Ureter (tissue), 1 donor: ENCODE measurements around the gene CD4. TPM values are rescaled to one million over a fixed set of nuclear protein-coding genes. Genes with fewer than 3 reads are reported as not detected.

Experiments used
- DNase-seq: peaks from one replicate; pipeline ENCODE4 v3.0.0-alpha.2; 2020; ENCODE audit warnings: low spot score
- total RNA-seq: library from RNA; stranded (reverse); gene quantifications from one replicate; pipeline ENCODE4 v1.2.4, GENCODE V29; 2023
- donor health status: DM: yes; HTN: yes; CAD: no.

The CD4 gene
- total RNA-seq, 1 donor from 2014 or later, result 18.0 TPM

- DNase-seq, result no peak
Observed at GRCh38 chr12:6813363-6813762, 24.0 kb downstream of the CD4 start.

- no peak for DNase-seq
Observed at GRCh38 chr12:6816598-6816997, 27.3 kb downstream of the CD4 start.

GRCh38 chr12:6817098-6817497 is 27.8 kb downstream of the CD4 start:
- DNase-seq, result no peak

DNA sequence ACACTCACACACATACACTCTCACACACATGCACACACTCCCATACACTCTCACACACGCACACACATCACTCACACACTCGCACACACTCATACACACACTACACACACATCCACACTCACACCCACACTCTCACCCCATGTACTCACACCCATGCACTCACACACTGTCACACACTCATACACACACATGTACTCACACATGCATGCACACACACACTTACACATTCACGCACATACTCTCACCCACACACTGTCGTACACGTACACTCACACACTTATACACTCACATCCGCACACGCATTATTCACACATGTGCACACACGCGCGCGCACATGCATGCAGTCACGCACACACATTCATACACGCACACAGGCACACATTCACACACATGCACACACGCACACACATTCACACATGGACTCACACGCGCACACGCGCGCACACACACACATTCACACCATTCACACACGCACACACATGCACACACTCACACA is 28.4 kb downstream of the CD4 start:
- no peak for DNase-seq

DNA sequence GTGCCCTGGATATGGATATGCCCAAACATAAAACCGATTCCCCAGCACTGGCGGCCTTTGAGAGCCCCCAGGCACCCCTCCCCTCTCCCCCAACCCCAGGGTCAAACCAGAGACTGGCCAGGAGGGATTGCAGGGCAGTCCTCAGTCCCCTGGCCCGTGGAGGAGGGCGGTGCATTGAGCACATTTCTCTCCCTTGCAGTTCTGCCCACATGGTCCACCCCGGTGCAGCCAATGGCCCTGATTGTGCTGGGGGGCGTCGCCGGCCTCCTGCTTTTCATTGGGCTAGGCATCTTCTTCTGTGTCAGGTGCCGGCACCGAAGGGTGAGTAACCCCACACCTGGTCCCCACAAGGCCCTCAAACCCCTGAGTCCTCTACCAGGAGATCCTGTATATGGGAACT is 28.9 kb downstream of the CD4 start:
- no peak for DNase-seq

DNA sequence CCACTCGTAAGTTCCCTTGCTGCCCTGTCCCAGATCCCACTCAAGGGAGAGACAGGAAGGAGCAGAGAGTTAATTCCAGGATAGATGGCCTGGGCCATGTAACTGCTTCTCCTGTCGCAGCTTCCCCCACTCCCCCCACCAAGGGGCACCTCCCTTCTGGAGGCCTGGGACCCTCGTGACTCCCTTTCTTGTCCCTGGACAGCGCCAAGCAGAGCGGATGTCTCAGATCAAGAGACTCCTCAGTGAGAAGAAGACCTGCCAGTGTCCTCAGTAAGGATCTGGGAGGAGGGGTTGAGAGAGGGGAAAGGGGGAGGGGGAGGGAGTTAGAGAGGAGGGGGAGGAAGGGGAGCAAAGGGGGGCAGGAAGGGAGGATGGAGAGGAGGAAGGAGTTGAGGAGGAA is 29.3 kb downstream of the CD4 start:
- DNase-seq, result no peak

- DNase-seq, result no peak
Observed at GRCh38 chr12:6819106-6820030, 30.0 kb downstream of the CD4 start.

DNA sequence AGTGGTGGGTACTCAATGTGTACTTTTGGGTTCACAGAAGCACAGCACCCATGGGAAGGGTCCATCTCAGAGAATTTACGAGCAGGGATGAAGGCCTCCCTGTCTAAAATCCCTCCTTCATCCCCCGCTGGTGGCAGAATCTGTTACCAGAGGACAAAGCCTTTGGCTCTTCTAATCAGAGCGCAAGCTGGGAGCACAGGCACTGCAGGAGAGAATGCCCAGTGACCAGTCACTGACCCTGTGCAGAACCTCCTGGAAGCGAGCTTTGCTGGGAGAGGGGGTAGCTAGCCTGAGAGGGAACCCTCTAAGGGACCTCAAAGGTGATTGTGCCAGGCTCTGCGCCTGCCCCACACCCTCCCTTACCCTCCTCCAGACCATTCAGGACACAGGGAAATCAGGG is 30.8 kb downstream of the CD4 start:
- DNase-seq, result no peak

DNA sequence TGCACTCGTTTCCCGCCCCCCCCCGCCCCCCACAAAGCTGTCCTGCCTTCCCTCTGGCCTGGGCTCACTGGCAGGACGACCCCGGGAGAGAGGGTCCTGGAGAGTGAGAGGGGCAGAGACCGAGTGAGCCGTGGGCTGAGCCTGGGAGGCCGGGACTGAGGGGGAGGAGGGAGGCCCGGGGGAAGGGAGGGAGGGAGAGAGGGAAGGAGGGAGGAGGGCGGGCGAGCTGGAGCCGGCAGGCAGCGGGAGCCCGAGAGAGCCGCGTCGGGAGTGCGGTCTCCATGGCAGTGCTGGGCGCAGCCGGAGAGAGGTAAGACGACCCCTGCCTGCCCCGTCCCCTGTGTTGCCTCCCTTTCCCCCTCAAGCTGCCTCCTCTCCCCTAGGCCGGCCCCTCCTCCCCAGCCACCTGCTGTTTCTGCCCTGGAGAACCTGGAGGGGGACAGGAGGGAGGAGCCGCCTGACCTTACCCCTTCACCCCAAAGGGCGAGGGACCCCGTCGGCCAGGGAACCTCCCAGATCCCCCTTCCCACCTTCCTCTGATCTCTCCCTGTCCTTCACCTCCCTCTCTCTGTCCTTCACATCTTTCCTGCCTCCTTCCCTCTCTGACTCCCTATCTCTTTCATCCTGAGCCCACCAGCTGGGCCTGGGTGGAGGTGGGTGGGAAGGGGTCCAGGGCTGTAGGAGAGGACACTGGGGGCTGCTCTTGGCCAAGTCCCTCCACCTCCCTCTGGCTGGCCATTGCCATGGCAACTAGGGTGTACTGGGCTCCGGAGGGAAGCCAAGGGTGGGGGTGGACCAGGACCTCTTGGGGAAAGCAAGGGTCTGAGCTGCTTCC is 32.5 kb downstream of the CD4 start, which contains the start of gene GPR162:
Gene GPR162, plus strand, starts transcription at position 231 of the 835 bp plus-strand sequence. CDS start 2,078 bp downstream, outside the sequence.
- DNase-seq, result no peak

DNA sequence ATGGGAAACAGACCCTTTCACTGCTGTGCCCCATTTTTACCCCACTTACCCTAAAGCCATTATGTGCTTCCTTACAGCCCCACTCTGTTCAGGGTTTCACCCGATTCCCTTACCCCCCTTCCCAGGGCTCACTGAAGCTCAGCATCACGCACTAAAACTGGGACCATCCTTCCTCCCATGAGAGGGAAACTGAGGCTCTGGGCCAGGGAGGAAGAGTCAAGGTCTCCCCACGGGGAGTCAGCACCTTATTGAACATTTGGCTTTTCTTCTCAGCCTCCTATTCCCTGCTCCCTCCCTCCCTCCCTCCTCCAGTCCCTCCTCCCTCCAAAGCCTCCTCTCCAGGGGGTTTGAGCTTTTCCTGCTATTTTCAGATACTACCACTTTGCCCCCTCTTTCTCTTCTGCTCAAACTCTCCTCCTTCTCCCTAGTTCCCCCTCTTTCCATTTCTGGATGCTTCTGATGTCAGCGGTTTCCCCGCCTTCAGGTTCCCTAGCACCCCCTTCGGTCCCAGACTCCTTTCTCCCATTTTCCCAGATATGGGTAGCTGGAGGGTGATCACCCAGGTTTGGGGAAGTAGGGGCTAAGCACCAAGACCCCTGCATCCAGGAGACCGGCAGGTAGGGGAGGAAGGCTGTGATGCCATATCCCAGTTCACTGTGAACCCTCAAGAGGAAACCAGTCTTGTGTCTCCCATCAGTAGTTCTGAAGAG is 33.3 kb downstream of the CD4 start:
- no peak for DNase-seq

GRCh38 chr12:6823182-6824084 is 34.1 kb downstream of the CD4 start:
- DNase-seq, result no peak

- no peak for DNase-seq
Observed at GRCh38 chr12:6824085-6824775, 34.9 kb downstream of the CD4 start.

- DNase-seq, result no peak
Observed at GRCh38 chr12:6824901-6825381, 35.6 kb downstream of the CD4 start.

GRCh38 chr12:6825398-6826124 is 36.2 kb downstream of the CD4 start:
- DNase-seq, result peak; percentile 90

DNA sequence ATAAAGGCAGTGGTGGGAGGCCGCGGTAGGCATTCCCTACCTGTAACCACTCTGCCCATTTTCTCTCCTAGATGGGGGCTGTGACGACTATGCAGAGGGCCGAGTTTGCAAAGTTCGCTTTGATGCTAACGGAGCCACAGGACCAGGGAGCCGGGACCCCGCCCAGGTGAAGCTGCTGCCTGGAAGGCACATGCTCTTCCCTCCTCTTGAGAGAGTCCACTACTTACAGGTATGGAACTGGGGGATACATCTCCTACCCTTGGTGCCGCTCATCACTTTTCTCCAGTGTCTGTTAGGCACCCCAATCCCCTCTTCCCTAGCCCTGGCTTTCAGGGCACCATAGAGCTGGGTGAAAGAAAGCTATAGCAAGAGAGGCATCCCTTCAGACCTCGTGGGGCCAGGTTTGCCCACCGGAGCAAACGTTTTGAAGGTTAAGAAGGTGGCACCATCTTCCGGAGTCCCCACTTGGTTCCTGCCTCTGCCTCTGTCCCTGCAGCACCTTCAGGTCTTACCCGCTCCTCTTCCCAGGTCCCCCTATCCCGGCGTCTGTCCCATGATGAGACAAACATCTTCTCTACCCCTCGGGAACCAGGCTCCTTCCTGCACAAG is 36.9 kb downstream of the CD4 start:
- no peak for DNase-seq

GRCh38 chr12:6826734-6827436 is 37.6 kb downstream of the CD4 start:
- DNase-seq, result no peak

DNA sequence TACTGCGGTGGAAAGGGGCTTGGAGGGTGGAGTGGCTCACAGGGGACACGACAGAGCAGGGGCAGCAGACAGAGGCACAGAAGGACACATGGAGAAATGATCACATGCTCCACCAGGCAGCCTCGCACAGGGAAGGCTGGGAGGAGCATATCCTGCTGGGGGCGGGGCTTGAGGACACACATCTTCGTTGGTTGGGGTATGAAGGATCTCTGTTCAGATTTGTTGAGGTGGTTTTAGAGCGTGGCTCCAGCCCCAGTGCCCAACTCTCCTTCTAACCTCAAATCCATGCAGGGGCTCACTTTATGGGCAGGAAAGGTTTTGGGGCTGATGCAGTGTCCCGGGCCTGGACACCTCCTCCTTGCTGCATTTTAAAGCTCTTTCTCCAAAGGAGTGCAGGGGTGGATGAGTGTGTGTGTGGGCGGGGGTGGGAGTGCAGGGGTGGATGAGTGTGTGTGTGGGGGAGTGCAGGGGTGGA is 38.1 kb downstream of the CD4 start:
- DNase-seq, result peak; percentile 87
